Fibroblast of skin of scalp (primary cell): ENCODE measurements around the gene KLK6.

ENCODE experiments used
- DNase-seq: peaks from one replicate; pipeline ENCODE4 v3.0.0-alpha.2; 2013

The KLK6 gene

GRCh38 chr19:50949861-50950260, 19.5 kb downstream of the KLK6 start:
- DNase-seq: no peak

- DNase-seq: no peak
Observed at GRCh38 chr19:50947123-50947522, 22.3 kb downstream of the KLK6 start.

- DNase-seq: no peak
Observed at GRCh38 chr19:50944795-50945194, 24.6 kb downstream of the KLK6 start.

- no peak for DNase-seq
Observed at GRCh38 chr19:50943074-50943828, 26.1 kb downstream of the KLK6 start.

- DNase-seq: no peak
Observed at GRCh38 chr19:50939596-50939995, 29.8 kb downstream of the KLK6 start.

GRCh38 chr19:50933640-50934039, 35.8 kb downstream of the KLK6 start:
- DNase-seq: peak; percentile 12

- DNase-seq: no peak
Observed at GRCh38 chr19:50932690-50933083, 36.7 kb downstream of the KLK6 start.

GRCh38 chr19:50932018-50932689, 37.2 kb downstream of the KLK6 start:
- DNase-seq: no peak

GRCh38 chr19:50931023-50931422, 38.4 kb downstream of the KLK6 start:
- no peak for DNase-seq

- DNase-seq: no peak
Observed at GRCh38 chr19:50928831-50929230, 40.6 kb downstream of the KLK6 start.

- DNase-seq: no peak
Observed at GRCh38 chr19:50926144-50926543, 43.2 kb downstream of the KLK6 start.

GRCh38 chr19:50925734-50926133, 43.7 kb downstream of the KLK6 start:
- DNase-seq: no peak

- no peak for DNase-seq
Observed at GRCh38 chr19:50924586-50924985, 44.8 kb downstream of the KLK6 start.

- DNase-seq: peak; percentile 71
Observed at GRCh38 chr19:50922317-50922853, 47.0 kb downstream of the KLK6 start.

GRCh38 chr19:50921426-50922316, 47.7 kb downstream of the KLK6 start:
- DNase-seq: no peak

- DNase-seq: no peak
Observed at GRCh38 chr19:50916069-50916468, 53.3 kb downstream of the KLK6 start.

GRCh38 chr19:50912727-50913716, 56.4 kb downstream of the KLK6 start:
- no peak for DNase-seq

GRCh38 chr19:50912102-50912599, 57.2 kb downstream of the KLK6 start:
- no peak for DNase-seq

GRCh38 chr19:50911206-50912101, 57.9 kb downstream of the KLK6 start, which contains the start of gene KLK4:
KLK4 (minus strand) TSS chr19:50911395; CDS start chr19:50910738, 657 bp downstream.
- DNase-seq: no peak

- no peak for DNase-seq
Observed at GRCh38 chr19:50910722-50911121, 58.7 kb downstream of the KLK6 start.
